Fibroblast of pulmonary artery (primary cell): ENCODE results near the gene ANTXR1.
A peak's percentile ranks its signal among the peaks of the same experiment; 100 is the strongest.

Experiments
- DNase-seq: peaks from one replicate; pipeline ENCODE4 v3.0.0-alpha.2; 2010; ENCODE audit warnings: low read depth
- H3K4me3 ChIP-seq: replicated peaks from 2 replicates; pipeline ENCODE4 v1.5.1; 2011; ENCODE audit warnings: low read depth, mild to moderate bottlenecking, control low read depth, low read length, moderate library complexity
- CTCF ChIP-seq: IDR thresholded peaks from 2 replicates; pipeline ENCODE4 v1.5.1; 2011; ENCODE audit warnings: mild to moderate bottlenecking, control low read depth, low read length, inconsistent platforms; ENCODE audit errors: missing control alignments

Gene ANTXR1

GRCh38 chr2:69141061-69141460 is 128.1 kb downstream of the ANTXR1 start:
- TF ChIP-seq CTCF = no peak
- peak; percentile 59 for DNase-seq
- H3K4me3 ChIP-seq = no peak overlapping the region

GRCh38 chr2:69143748-69144360 is 130.9 kb downstream of the ANTXR1 start:
- no peak for TF ChIP-seq CTCF
- DNase-seq = no peak
- no peak overlapping the region for H3K4me3 ChIP-seq

- no peak overlapping the region for H3K4me3 ChIP-seq
- no peak for TF ChIP-seq CTCF
- no peak for DNase-seq
Measured at GRCh38 chr2:69145204-69145603, 132.2 kb downstream of the ANTXR1 start.

DNA sequence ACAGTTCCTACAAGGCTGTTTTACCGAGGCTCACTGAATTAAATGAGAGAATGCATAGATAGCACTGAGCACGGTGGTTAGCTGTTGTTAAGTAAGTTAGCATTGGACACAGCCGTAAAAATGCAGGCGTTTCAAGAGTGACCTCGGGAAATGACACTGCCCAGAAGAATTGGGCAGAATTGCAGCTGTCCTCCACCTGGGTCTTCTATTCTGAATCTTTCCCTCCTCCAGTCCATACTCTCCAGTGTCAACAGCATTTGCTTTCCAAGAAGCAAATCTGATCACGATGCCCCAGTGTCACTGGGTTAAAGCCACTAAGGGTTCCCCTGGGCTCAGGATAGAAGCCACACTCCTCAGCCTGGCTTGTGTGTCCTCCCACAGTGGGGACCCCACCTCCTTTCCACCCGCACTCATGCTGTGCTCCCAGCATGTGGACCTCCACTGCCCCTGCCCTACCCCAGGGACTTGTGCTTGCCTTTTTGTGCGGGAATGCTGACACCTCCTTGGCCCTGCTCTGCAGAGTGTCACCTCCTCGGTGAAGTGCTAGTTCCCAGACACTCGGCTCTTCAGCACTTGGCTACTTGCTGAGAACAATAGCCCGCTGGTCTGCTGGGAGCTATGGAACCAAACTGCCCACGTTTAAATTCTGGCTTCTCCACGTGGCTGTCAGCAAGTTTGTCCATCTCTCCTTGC is 135.0 kb downstream of the ANTXR1 start:
- TF ChIP-seq CTCF = no peak
- no peak for DNase-seq
- H3K4me3 ChIP-seq = no peak overlapping the region

- DNase-seq = peak; percentile 93
- no peak for TF ChIP-seq CTCF
- H3K4me3 ChIP-seq = no peak overlapping the region
Measured at GRCh38 chr2:69149631-69150215, 136.7 kb downstream of the ANTXR1 start.

DNA sequence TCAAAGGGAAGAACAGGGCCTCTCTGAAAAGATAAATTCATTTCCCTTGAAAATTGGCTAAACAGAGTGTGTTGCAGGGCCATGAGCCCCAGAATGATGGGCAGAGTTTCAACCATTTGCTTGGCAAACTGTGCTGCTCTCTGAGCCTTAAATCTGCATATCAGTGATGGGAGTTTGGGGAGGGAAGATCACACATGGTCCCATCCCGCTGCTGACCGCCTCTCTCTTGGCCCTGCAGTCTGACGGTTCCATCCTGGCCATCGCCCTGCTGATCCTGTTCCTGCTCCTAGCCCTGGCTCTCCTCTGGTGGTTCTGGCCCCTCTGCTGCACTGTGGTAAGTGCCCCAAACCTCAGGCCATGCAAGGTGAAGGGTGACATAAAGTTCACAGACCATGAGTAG is 139.0 kb downstream of the ANTXR1 start:
- no peak for DNase-seq
- no peak overlapping the region for H3K4me3 ChIP-seq
- no peak for TF ChIP-seq CTCF
